ENCODE results near the gene GOT1.

The GOT1 gene

GRCh38 chr10:99456931-99457288 lies 26.5 kb upstream of the GOT1 start:
- no peak for TF ChIP-seq USF1 (IDR thresholded peaks at IDR 0.05)
- no peak for TF ChIP-seq TAF1 (IDR thresholded peaks at IDR 0.05; ENCODE audit: low read depth)
- no peak for TF ChIP-seq NFIC (IDR thresholded peaks at IDR 0.05)
- no peak for TF ChIP-seq ZBTB7A (IDR thresholded peaks at IDR 0.05; ENCODE audit: low read depth)

- no peak for TF ChIP-seq MAX (IDR thresholded peaks at IDR 0.05)
- no peak for TF ChIP-seq REST (IDR thresholded peaks at IDR 0.05; ENCODE audit: low read depth)
- TF ChIP-seq EGR1 (IDR thresholded peaks at IDR 0.05) = no peak
- no peak for TF ChIP-seq RAD21 (IDR thresholded peaks at IDR 0.05; ENCODE audit: low read depth)
- no peak for TF ChIP-seq TAF1 (IDR thresholded peaks at IDR 0.05; ENCODE audit: low read depth)
- no peak for TF ChIP-seq TEAD4 (IDR thresholded peaks at IDR 0.05)
Observed at GRCh38 chr10:99456207-99456930, 25.9 kb upstream of the GOT1 start.

- no peak for TF ChIP-seq EP300 (IDR thresholded peaks at IDR 0.05; ENCODE audit: borderline replicate concordance)
- no peak for TF ChIP-seq CEBPB (IDR thresholded peaks at IDR 0.05)
- no peak for TF ChIP-seq FOXM1 (IDR thresholded peaks at IDR 0.05; ENCODE audit: borderline replicate concordance, low read depth)
- no peak for TF ChIP-seq YY1 (IDR thresholded peaks at IDR 0.05; ENCODE audit: low read depth)
- no peak for TF ChIP-seq EGR1 (IDR thresholded peaks at IDR 0.05)
- no peak for TF ChIP-seq REST (IDR thresholded peaks at IDR 0.05; ENCODE audit: low read depth)
- TF ChIP-seq RAD21 (IDR thresholded peaks at IDR 0.05; ENCODE audit: low read depth) = no peak
- no peak for TF ChIP-seq CREB1 (IDR thresholded peaks at IDR 0.05; ENCODE audit: low read depth)
- TF ChIP-seq TCF12 (IDR thresholded peaks at IDR 0.05; ENCODE audit: low read depth) = no peak
- TF ChIP-seq NFIC (IDR thresholded peaks at IDR 0.05) = no peak
- no peak for TF ChIP-seq ZBTB7A (IDR thresholded peaks at IDR 0.05; ENCODE audit: low read depth)
- TF ChIP-seq MAX (IDR thresholded peaks at IDR 0.05) = no peak
- no peak for TF ChIP-seq TEAD4 (IDR thresholded peaks at IDR 0.05)
- TF ChIP-seq TAF1 (IDR thresholded peaks at IDR 0.05; ENCODE audit: low read depth) = no peak
- TF ChIP-seq USF1 (IDR thresholded peaks at IDR 0.05) = no peak
Observed at GRCh38 chr10:99451981-99452380, 21.6 kb upstream of the GOT1 start.

GRCh38 chr10:99451499-99451788 lies 21.0 kb upstream of the GOT1 start:
- no peak for TF ChIP-seq ZBTB7A (IDR thresholded peaks at IDR 0.05; ENCODE audit: low read depth)
- no peak for TF ChIP-seq YY1 (IDR thresholded peaks at IDR 0.05; ENCODE audit: low read depth)
- no peak for TF ChIP-seq EP300 (IDR thresholded peaks at IDR 0.05; ENCODE audit: borderline replicate concordance)
- no peak for TF ChIP-seq USF1 (IDR thresholded peaks at IDR 0.05)
- no peak for TF ChIP-seq NFIC (IDR thresholded peaks at IDR 0.05)
- no peak for TF ChIP-seq CREB1 (IDR thresholded peaks at IDR 0.05; ENCODE audit: low read depth)
- no peak for TF ChIP-seq RAD21 (IDR thresholded peaks at IDR 0.05; ENCODE audit: low read depth)
- TF ChIP-seq EGR1 (IDR thresholded peaks at IDR 0.05) = no peak

- TF ChIP-seq MAX (IDR thresholded peaks at IDR 0.05) (no peak), CREB1 (IDR thresholded peaks at IDR 0.05; ENCODE audit: low read depth) (no peak), EP300 (IDR thresholded peaks at IDR 0.05; ENCODE audit: borderline replicate concordance) (no peak), EGR1 (IDR thresholded peaks at IDR 0.05) (no peak), TEAD4 (IDR thresholded peaks at IDR 0.05) (no peak)
Observed at GRCh38 chr10:99450624-99451498, 20.4 kb upstream of the GOT1 start.

All from Ishikawa (cell line).